ENCODE data around the gene RFT1. TPM values are rescaled to one million over a fixed set of nuclear protein-coding genes. Genes with fewer than 3 reads are reported as not detected.

RFT1 gene
- total RNA-seq, 2 experiments from 2014 or later, result 8.5 to 10.2 TPM

- Histone ChIP-seq H3K4me3 (ENCODE audit: low read length) (no peak overlapping the region), H3K4me1 (ENCODE audit: insufficient read depth, low read length) (peaks cover 60% of the 10 kb centered on the region), H3K36me3 (ENCODE audit: insufficient read depth, low read length) (peaks cover 2% of the 10 kb centered on the region), H3K27ac (ENCODE audit: low read depth in 1 of 2, low read length in 2 of 2) (no peak overlapping the region), H3K9me3 (ENCODE audit: control insufficient read depth in 1 of 2, insufficient read depth in 1 of 2, low read length in 2 of 2) (no peaks in the 10 kb centered on the region), H3K27me3 (ENCODE audit: control insufficient read depth in 1 of 2, insufficient read depth in 2 of 2, low read length in 2 of 2) (no peaks in the 10 kb centered on the region)
- H3K36me3 Mint-ChIP-seq (ENCODE audit: low read depth), result no peaks in the 10 kb centered on the region
- H3K4me1 Mint-ChIP-seq (ENCODE audit: low read depth), result peaks cover 41% of the 10 kb centered on the region
- DNase-seq (no peak), ATAC-seq (ENCODE audit: poor library complexity) (no peak)
- peak overlapping the region; percentile 20 for H3K4me3 Mint-ChIP-seq
- H3K9me3 Mint-ChIP-seq, result no peaks in the 10 kb centered on the region
- no peaks in the 10 kb centered on the region for H3K27me3 Mint-ChIP-seq
- CTCF ChIA-PET, result no interaction called here
- intact Hi-C loops (cut with DNase I, micrococcal nuclease), result loop anchor here (5.0 to 10.0 kb wide), 2 partner anchors 32 to 180 kb away; partner anchors contain the start of gene DCP1A (in 1 of the 2)
- POLR2A ChIA-PET, result interaction anchor here (0.6 kb wide), 1 partner anchor 55 kb away, joined by 3 read pairs; no protein-coding TSS in a partner anchor
- peak overlapping the region; percentile 53 for H3K27ac Mint-ChIP-seq
- no peak for TF ChIP-seq CTCF (IDR thresholded peaks at IDR 0.05)
Observed at GRCh38 chr3:53164911-53165310, 34.7 kb upstream of the RFT1 start.

- Mint-ChIP-seq H3K36me3 (ENCODE audit: low read depth) (no peaks in the 10 kb centered on the region), H3K27ac (peak overlapping the region; percentile 79), H3K4me1 (ENCODE audit: low read depth) (peaks cover 36% of the 10 kb centered on the region), H3K4me3 (peak overlapping the region; percentile 87), H3K27me3 (no peaks in the 10 kb centered on the region), H3K9me3 (no peaks in the 10 kb centered on the region)
- intact Hi-C loops (cut with DNase I, micrococcal nuclease), result loop anchor here (2.0 to 10.0 kb wide), 3 partner anchors 34 to 181 kb away; partner anchors contain the start of gene DCP1A (in 1 of the 2)
- Histone ChIP-seq H3K4me3 (ENCODE audit: low read length) (peak overlapping the region; percentile 98), H3K27me3 (ENCODE audit: control insufficient read depth in 1 of 2, insufficient read depth in 2 of 2, low read length in 2 of 2) (no peaks in the 10 kb centered on the region), H3K36me3 (ENCODE audit: insufficient read depth, low read length) (peaks cover 2% of the 10 kb centered on the region), H3K9me3 (ENCODE audit: control insufficient read depth in 1 of 2, insufficient read depth in 1 of 2, low read length in 2 of 2) (no peaks in the 10 kb centered on the region), H3K4me1 (ENCODE audit: insufficient read depth, low read length) (peaks cover 56% of the 10 kb centered on the region), H3K27ac (ENCODE audit: low read depth in 1 of 2, low read length in 2 of 2) (peak overlapping the region in 1 of 2 donors; percentile 36)
- TF ChIP-seq CTCF (IDR thresholded peaks at IDR 0.05), result no peak
- no peak for ATAC-seq (ENCODE audit: poor library complexity)
- ChIA-PET CTCF (no interaction called here), POLR2A (interaction anchor here (1.0 kb wide), 2 partner anchors 49 to 53 kb away, joined by 3 read pairs; no protein-coding TSS in a partner anchor)
- DNase-seq, result no peak
Observed at GRCh38 chr3:53163444-53164387, 33.5 kb upstream of the RFT1 start.

GRCh38 chr3:53162672-53163443 is 32.6 kb upstream of the RFT1 start:
- Mint-ChIP-seq H3K4me3 (peak overlapping the region; percentile 87), H3K36me3 (ENCODE audit: low read depth) (no peaks in the 10 kb centered on the region), H3K27ac (peak overlapping the region; percentile 79), H3K4me1 (ENCODE audit: low read depth) (peaks cover 29% of the 10 kb centered on the region), H3K27me3 (no peaks in the 10 kb centered on the region), H3K9me3 (no peaks in the 10 kb centered on the region)
- TF ChIP-seq CTCF (IDR thresholded peaks at IDR 0.05), result no peak
- Histone ChIP-seq H3K27ac (ENCODE audit: low read depth in 1 of 2, low read length in 2 of 2) (peak overlapping the region in 1 of 2 donors; percentile 15), H3K9me3 (ENCODE audit: control insufficient read depth in 1 of 2, insufficient read depth in 1 of 2, low read length in 2 of 2) (no peaks in the 10 kb centered on the region), H3K27me3 (ENCODE audit: control insufficient read depth in 1 of 2, insufficient read depth in 2 of 2, low read length in 2 of 2) (no peaks in the 10 kb centered on the region), H3K4me3 (ENCODE audit: low read length) (peak overlapping the region; percentile 98), H3K4me1 (ENCODE audit: insufficient read depth, low read length) (peaks cover 49% of the 10 kb centered on the region), H3K36me3 (ENCODE audit: insufficient read depth, low read length) (peaks cover 2% of the 10 kb centered on the region)
- ATAC-seq (ENCODE audit: poor library complexity) (peak; percentile 30), DNase-seq (peak; percentile 8 to 85 (median 36))
- intact Hi-C loops (cut with DNase I, micrococcal nuclease), result loop anchor here (2.0 to 10.0 kb wide), 3 partner anchors 34 to 182 kb away; partner anchors contain the start of gene DCP1A (in 1 of the 2)
- ChIA-PET CTCF (no interaction called here), POLR2A (interaction anchor here (1.0 kb wide), 1 partner anchor 48 kb away, joined by 3 read pairs; no protein-coding TSS in a partner anchor)
